DMS153 treated with DMSO at 0.1 percent for 48 hours (cell line): Measurements from ENCODE around the gene MSI2.
A peak's percentile ranks its signal among the peaks of the same experiment; 100 is the strongest.

Source experiments
- DNase-seq: peaks from one replicate; lab custom pipeline; 2025; ENCODE audit not compliant: unreplicated experiment; lab: John Stamatoyannopoulos, UW

The MSI2 gene

DNA sequence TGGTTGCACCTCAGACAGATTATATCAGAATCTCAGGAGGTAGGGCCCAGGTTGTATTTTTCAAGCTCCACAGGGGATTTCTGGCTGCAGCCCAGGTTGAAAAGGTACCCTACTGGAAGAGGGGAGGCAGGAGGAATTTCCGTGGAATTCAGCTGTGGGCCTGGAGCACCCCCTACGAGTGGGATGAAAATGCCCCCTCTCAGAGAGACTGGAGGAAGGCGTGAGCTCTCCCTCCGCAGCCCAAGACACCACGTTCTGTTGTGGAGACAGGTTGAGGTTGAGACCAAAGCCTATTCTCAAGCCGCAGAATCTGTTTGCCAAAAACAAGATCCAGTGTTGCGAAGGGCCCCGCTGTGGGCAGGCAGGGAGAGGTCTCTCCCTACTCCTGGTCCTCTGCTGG is 386.7 kb downstream of the MSI2 start:
- no peak for DNase-seq

GRCh38 chr17:57644326-57644725 is 388.0 kb downstream of the MSI2 start:
- no peak for DNase-seq

- no peak for DNase-seq
Measured at GRCh38 chr17:57645950-57646665, 389.8 kb downstream of the MSI2 start.

- no peak for DNase-seq
Measured at GRCh38 chr17:57648720-57649119, 392.4 kb downstream of the MSI2 start.

DNA sequence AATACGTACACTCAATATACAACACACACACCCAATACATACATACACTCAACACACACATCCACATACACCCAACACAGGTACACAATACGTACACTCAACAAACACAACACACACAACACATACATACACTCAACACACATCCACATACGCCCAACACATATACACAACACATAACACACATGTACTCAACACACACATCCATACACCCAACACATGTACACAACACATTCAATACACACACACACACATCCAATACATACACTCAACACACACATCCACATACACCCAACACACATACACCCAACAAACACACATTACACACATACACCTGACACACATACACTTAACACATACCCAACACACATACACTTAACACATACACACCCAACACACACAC is 392.9 kb downstream of the MSI2 start:
- DNase-seq = no peak

- no peak for DNase-seq
Measured at GRCh38 chr17:57649731-57650484, 393.6 kb downstream of the MSI2 start.

- DNase-seq = no peak
Measured at GRCh38 chr17:57650548-57650947, 394.2 kb downstream of the MSI2 start.

- no peak for DNase-seq
Measured at GRCh38 chr17:57651451-57651850, 395.1 kb downstream of the MSI2 start.

- no peak for DNase-seq
Measured at GRCh38 chr17:57651996-57652395, 395.7 kb downstream of the MSI2 start.

DNA sequence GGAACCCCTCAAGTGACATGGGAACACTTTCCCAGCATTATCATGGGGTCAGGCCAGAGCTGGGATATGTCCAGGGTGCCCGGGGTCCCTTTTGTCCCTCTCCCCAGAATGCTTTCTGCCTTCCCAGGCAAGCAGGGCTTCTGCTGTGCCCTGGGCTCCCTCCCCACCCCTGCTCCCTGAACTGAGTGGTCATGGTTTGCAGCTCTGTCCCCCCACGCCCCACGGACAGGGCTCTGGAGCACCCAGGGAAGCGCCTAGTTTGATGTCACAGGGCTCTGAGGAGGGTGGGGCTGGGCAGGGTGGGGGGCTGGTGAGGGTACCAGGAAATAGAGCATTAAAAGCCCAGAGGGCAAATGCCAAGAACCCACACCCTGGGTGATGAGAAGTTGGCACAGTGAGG is 396.5 kb downstream of the MSI2 start:
- no peak for DNase-seq

- no peak for DNase-seq
Measured at GRCh38 chr17:57653279-57653678, 397.0 kb downstream of the MSI2 start.

DNA sequence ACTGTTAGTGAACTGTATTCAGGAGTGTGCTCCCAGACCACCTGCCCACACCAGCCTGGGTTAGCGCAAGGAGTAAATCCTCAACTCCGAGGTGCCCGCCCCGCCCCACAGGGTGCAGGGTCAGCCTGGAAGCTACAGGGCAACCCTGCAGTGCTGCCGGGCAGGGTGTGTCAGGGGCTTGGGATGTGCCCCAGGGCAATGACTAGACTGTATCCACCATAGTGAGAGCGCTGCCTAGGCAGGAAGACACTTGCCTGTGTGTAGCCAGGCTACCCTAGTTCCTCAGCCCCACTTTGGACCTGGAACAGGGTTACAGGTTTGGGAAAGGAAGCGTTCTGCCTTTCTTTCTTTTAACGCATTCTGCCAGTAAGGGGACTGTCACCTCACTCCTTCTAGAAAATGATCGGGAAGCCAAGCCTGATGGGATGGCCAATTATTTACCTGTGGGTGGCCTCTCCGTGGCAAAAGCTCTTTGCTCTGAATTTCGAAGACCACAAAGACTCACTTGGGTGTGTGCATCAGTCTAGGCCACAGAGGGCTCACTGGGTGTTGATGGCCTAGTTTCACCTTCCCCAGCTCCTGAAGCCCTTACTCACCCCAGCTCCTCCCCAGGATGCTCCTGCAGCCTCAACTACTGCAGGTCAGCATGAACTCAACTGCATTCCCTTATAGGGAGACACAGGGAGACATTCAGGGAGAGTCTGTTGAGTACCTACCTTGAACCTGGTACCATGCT is 397.9 kb downstream of the MSI2 start:
- DNase-seq = no peak

- no peak for DNase-seq
Measured at GRCh38 chr17:57655553-57655952, 399.2 kb downstream of the MSI2 start.

- DNase-seq = no peak
Measured at GRCh38 chr17:57657211-57657610, 400.9 kb downstream of the MSI2 start.

GRCh38 chr17:57662041-57662440 is 405.7 kb downstream of the MSI2 start:
- DNase-seq = peak; percentile 35

DNA sequence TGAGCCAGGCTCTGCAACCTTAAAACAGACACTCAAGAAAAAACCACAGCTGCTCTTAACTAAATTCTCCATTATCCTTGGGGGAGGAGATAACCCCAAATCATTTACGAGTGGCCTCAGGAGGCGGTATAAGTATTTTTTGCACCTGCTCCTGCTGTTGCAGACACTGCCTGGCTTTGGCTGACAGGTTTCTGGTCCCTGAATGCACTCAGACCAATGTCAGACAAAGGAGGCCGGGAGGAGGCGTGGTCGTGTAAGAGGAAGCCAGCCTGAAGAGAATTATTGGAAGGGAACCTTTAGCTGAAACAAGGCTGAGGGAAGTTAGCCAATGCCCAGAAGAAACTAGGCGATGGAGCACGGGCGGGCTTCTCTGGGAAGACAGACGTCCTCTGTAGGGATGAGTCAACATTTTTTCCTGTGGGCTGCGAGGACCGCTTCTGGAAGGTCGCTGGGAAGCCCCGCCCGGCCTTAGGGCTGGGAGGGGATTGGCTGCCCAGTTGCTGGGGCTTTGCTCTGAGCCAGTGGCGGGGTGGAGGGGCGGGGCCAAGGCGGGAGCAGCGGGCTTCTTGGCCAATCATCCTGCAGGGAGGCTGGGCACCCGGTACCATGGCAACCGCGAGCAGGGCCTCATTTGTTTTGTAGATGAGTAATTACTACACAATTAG is 406.5 kb downstream of the MSI2 start:
- DNase-seq = peak; percentile 95

DNA sequence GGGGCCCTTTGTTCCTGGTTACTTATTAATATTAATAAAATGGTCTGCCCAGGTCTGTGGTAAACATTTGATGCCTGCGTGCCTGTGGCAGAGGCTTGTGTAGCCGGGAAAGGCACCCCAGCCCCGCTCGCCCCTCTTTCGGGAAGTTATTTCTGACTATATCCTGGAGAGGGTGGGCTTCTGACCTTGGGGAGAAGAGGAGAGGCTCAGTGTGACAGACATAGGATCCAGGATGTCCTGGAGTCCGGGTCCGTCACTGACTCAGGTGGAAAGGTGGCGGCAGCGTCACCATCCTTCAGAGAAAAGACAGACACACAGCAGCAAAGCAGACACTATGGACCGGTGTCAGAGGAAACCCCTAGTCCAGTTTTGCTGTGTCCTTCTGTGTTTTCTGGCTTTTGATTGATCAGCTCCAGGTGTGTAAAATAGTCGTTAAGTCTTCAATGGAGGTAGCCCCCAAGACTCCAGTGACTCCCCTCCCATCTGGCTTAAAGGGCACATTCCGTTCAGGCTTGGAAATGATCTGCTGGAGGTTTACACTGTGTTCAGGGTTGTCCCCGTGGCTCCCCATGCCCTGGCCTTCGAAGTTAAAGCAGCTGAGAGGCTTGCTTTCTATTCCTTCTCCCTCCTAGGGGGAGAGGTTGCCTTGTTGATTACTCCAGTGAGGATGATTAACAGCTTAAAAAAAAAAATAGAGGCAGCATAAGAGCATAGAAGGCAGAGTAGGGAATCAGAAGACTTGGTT is 407.2 kb downstream of the MSI2 start:
- no peak for DNase-seq

DNA sequence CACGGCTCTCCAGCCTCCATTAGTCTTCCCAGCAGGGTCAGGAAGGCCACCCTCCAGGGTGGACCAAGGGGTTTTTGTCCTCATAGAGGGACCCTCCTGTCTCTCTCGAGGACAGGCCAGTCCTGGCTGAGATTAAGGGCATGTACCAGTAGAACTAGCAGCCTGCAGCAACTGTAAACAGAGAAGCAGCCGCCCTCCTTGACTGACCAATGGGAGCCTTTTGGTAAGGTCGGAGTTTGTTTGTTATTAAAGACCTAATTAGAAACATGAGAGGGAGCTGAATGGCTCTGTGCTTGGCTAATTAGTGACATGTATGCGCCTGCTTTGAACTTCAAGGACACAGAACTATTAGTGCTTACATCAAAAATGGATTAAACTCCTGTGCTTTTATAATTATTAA is 408.8 kb downstream of the MSI2 start:
- no peak for DNase-seq

GRCh38 chr17:57665696-57666095 is 409.4 kb downstream of the MSI2 start:
- DNase-seq = no peak

GRCh38 chr17:57666201-57666870 is 410.0 kb downstream of the MSI2 start:
- DNase-seq = no peak
